A673 (cell line): ENCODE results near the gene MYLK. TPM values are rescaled to one million over a fixed set of nuclear protein-coding genes. Genes with fewer than 3 reads are reported as not detected.

Experiments
- BruUV-seq: library from RNA; stranded (reverse); fragments of 400-500 nt; replicated peaks from 2 replicates; lab custom pipeline; 2021; lab: Mats Ljungman, UMichigan
- CTCF ChIA-PET: fragments of 300-600 bp; sonication (Branson Sonifier 250); formaldehyde crosslinking; loops from one replicate; lab custom pipeline; 2022; ENCODE audit warnings: antibody characterized with exemption; lab: Charles Lee
- POLR2A ChIA-PET: fragments of 300-600 bp; sonication (Branson Sonifier 250); formaldehyde crosslinking; loops from one replicate; lab custom pipeline; 2022; ENCODE audit warnings: antibody characterized with exemption; ENCODE audit not compliant: low non-redundant PET; lab: Charles Lee
- DNase-seq: peaks from one replicate; pipeline ENCODE4 v3.0.0-alpha.2; 2015; ENCODE audit warnings: low spot score
- H3K27ac ChIP-seq: fragments of 200-600 bp; sonication (generic); 2 replicates; pipeline ENCODE4 v1.5.1; 2016; ENCODE audit warnings: mixed run types, low read depth, mild to moderate bottlenecking, mixed read lengths, antibody characterized with exemption, low read length; ENCODE audit not compliant: poor library complexity, severe bottlenecking
- H3K27me3 ChIP-seq: fragments of 200-600 bp; sonication (generic); replicated peaks from 2 replicates; pipeline ENCODE4 v1.6.1; 2017; ENCODE audit warnings: mixed run types, low read depth, mild to moderate bottlenecking, mixed read lengths, antibody characterized with exemption, low read length; ENCODE audit not compliant: insufficient read depth, poor library complexity
- H3K36me3 ChIP-seq: fragments of 200-600 bp; sonication (generic); 2 replicates; pipeline ENCODE4 v1.6.1; 2016; ENCODE audit warnings: mixed run types, mild to moderate bottlenecking, mixed read lengths, antibody characterized with exemption, low read length; ENCODE audit not compliant: insufficient read depth, poor library complexity, severe bottlenecking
- H3K4me1 ChIP-seq: fragments of 200-600 bp; sonication (generic); 2 replicates; pipeline ENCODE4 v1.6.1; 2017; ENCODE audit warnings: mixed run types, mild to moderate bottlenecking, mixed read lengths, antibody characterized with exemption, low read length; ENCODE audit not compliant: insufficient read depth, poor library complexity, severe bottlenecking
- H3K4me3 ChIP-seq: fragments of 200-600 bp; sonication (generic); 2 replicates; pipeline ENCODE4 v1.5.1; 2016; ENCODE audit warnings: low read depth, mixed run types, mild to moderate bottlenecking, mixed read lengths, low read length; ENCODE audit not compliant: poor library complexity, severe bottlenecking
- H3K9me3 ChIP-seq: fragments of 200-600 bp; sonication (generic); 2 replicates; pipeline ENCODE4 v1.6.1; 2016; ENCODE audit warnings: mixed run types, low read depth, mild to moderate bottlenecking, mixed read lengths, antibody characterized with exemption, low read length; ENCODE audit not compliant: poor library complexity, severe bottlenecking
- CTCF ChIP-seq: fragments of 300-800, 200-600 bp; sonication (generic); conservative IDR thresholded peaks from 2 replicates; pipeline ENCODE4 v1.5.1; 2017; ENCODE audit warnings: low read depth, mild to moderate bottlenecking, antibody characterized with exemption, low read length, moderate library complexity, mixed read lengths
- EZH2 ChIP-seq: fragments of 200-600 bp; sonication (generic); IDR thresholded peaks from 2 replicates; pipeline ENCODE4 v1.6.1; 2017; ENCODE audit warnings: borderline replicate concordance, low read depth, mild to moderate bottlenecking, mixed read lengths, antibody characterized with exemption, low read length; ENCODE audit not compliant: poor library complexity, severe bottlenecking
- intact Hi-C: fragments of 100-400 bp; cut with micrococcal nuclease; formaldehyde crosslinking; loops from one replicate; pipeline ENCODE4 v1.10.0; 2022; ENCODE audit not compliant: unreplicated experiment
- total RNA-seq: library from RNA; stranded (reverse); gene quantifications from 2 replicates; pipeline ENCODE4 v1.2.3, GENCODE V29; 2021

The MYLK gene
- total RNA-seq, 1 experiment from 2014 or later: 3.9 TPM

DNA sequence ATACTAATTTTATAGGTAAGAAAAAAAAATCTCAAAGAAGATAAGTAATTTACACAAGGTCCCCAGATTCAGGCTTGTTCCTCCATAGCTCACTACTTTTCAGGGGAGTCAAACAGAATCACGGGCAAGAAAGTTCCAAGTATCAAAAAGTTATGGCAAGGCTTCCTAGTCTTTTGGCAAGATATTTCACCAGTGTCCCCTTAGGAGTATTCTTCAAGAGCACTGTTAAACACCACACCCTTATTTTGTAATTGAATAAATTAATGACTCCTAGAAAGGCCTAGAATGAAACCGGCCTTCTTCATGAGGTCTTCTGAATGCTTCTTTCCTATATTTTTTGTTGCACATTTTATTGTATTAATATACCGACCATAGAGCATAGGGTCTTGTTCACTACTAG lies 109.7 kb downstream of the MYLK start:
- H3K36me3 ChIP-seq: no peaks in the 10 kb centered on the region
- TF ChIP-seq EZH2 (no peak), CTCF (no peak)
- intact Hi-C loops: no loop called here
- H3K4me3 ChIP-seq: no peak overlapping the region
- no TSS peak for BruUV-seq
- DNase-seq: no peak
- ChIA-PET CTCF (no interaction called here), POLR2A (no interaction called here)
- H3K4me1 ChIP-seq: no peaks in the 10 kb centered on the region
- H3K9me3 ChIP-seq: no peaks in the 10 kb centered on the region
- no peak overlapping the region for H3K27ac ChIP-seq
- no peaks in the 10 kb centered on the region for H3K27me3 ChIP-seq

- DNase-seq: no peak
- no TSS peak for BruUV-seq
- intact Hi-C loops: no loop called here
- CTCF ChIA-PET: no interaction called here
- no peaks in the 10 kb centered on the region for H3K4me1 ChIP-seq
- H3K27me3 ChIP-seq: no peaks in the 10 kb centered on the region
- no peak overlapping the region for H3K4me3 ChIP-seq
- H3K9me3 ChIP-seq: no peaks in the 10 kb centered on the region
- TF ChIP-seq CTCF (no peak), EZH2 (no peak)
- POLR2A ChIA-PET: no interaction called here
- no peak overlapping the region for H3K27ac ChIP-seq
- no peaks in the 10 kb centered on the region for H3K36me3 ChIP-seq
These were observed 110.3 kb downstream of the MYLK start for GRCh38 chr3:123773681-123774431.

DNA sequence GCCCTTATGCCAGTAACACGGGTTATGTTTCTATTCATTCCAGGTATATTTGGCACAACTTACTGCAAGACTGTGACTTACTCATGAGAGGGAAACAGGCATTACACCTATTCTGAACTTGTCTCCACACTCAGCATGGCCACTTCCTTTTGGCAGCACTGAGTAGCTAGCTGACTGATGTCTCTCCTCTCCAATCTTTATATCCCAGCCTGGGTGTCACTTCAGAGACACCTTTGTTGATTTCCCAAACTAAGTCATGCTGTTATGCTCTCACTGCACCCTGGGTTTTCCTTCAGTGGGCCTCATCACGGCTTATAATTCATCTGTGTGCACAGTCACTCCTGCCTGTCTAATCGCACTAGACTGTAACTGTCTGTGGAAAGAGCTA lies 114.8 kb downstream of the MYLK start:
- CTCF ChIA-PET: no interaction called here
- TF ChIP-seq EZH2: no peak
- no peak for TF ChIP-seq CTCF

More for the DNA sequence above, 114.8 kb downstream of the MYLK start:
- Histone ChIP-seq H3K27me3 (no peaks in the 10 kb centered on the region), H3K4me1 (no peaks in the 10 kb centered on the region), H3K4me3 (no peak overlapping the region), H3K9me3 (no peaks in the 10 kb centered on the region), H3K36me3 (no peaks in the 10 kb centered on the region), H3K27ac (no peak overlapping the region)
- DNase-seq: no peak
- POLR2A ChIA-PET: no interaction called here
- no TSS peak for BruUV-seq
- intact Hi-C loops: no loop called here
